HL-60 (cell line): ENCODE results near the gene PAK5.

Experiments used
- CTCF ChIP-seq: IDR thresholded peaks from one replicate; pipeline ENCODE4 v1.5.1; 2011; ENCODE audit warnings: low read length, control low read depth, inconsistent platforms; ENCODE audit not compliant: insufficient read depth
- POLR2AphosphoS5 ChIP-seq: IDR thresholded peaks from 2 replicates; pipeline ENCODE4 v1.6.1; 2012; ENCODE audit warnings: low read depth
- REST ChIP-seq: IDR thresholded peaks from 2 replicates; pipeline ENCODE4 v1.6.1; 2012; ENCODE audit warnings: low read depth; ENCODE audit not compliant: insufficient replicate concordance

- TF ChIP-seq CTCF = no peak
- TF ChIP-seq POLR2AphosphoS5 = no peak
- no peak for TF ChIP-seq REST
Observed at GRCh38 chr20:9500121-9500520, 338.8 kb downstream of the PAK5 start.
